NCI-H2081 treated with DMSO at 0.1 percent for 48 hours (cell line): ENCODE measurements around the gene SEMA6B.

Experiments used
- DNase-seq: peaks from one replicate; lab custom pipeline; 2025; lab: John Stamatoyannopoulos, UW

Gene SEMA6B

DNA sequence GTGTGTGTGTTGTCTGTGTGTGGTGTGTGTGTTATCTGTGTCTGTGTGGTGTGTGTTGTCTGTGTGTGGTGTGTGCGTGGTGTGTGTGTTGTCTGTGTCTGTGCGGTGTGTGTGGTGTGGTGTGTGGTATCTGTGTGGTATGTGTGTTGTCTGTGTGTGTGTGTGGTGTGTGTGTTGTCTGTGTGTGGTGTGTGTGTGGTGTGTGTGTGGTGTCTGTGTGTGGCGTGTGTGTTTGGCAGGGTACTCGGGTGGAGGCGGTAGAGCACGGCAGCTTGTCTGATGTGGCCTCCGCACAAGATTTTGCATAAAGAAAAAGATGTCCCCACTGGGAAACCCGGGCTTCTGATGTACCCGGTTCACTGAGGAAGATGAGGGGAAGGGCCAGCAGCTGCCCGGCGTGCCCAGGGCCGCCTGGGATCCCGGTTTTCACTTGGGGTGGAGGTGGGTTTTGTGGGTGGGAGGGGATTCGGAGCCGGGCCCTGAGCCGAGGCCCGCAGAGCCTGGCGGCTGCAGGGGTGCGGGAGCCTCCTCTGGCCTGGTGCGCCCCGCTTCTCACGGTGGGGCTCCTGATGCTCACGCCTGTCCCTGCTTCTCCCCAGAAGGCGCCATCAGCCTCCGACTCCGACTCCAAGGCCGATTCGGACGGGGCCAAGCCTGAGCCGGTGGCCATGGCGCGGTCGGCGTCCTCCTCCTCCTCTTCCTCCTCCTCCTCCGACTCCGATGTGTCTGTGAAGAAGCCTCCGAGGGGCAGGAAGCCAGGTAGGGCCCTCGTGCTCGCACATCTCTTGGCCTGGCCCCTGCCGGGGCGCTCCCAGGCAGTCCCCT lies 66.2 kb downstream of the SEMA6B start:
- no peak for DNase-seq
